Suprapubic skin (tissue), 4 donors: Measurements from ENCODE around the gene CLDN10.

Experiments
- EP300 ChIP-seq: sonication (generic); formaldehyde crosslinking; IDR thresholded peaks from one replicate; pipeline ENCODE4 v1.6.1; 2017; ENCODE audit warnings: antibody characterized with exemption
- POLR2A ChIP-seq, 2 donors: fragments of 450-650 bp; IDR thresholded peaks; one replicate each; pipeline ENCODE4 v1.6.1; 2017; ENCODE audit warnings: antibody characterized with exemption in 2 of 2, mild to moderate bottlenecking in 2 of 2, moderate library complexity in 2 of 2
- POLR2AphosphoS5 ChIP-seq, 3 donors: sonication (generic); formaldehyde crosslinking; IDR thresholded peaks; one replicate each; pipeline ENCODE4 v1.6.1; 2017; ENCODE audit warnings: antibody characterized with exemption in 3 of 3
- TF ChIP-seq, protein P1 (sequence below), 2 donors: fragments of 200-600 bp in 1 of 2; fragments of 450-650 bp in 1 of 2; sonication (generic) in 1 of 2; IDR thresholded peaks; one replicate each; pipeline ENCODE4 v1.5.1; 2016 to 2019; ENCODE audit warnings: antibody characterized with exemption in 2 of 2, mild to moderate bottlenecking in 1 of 2, moderate library complexity in 1 of 2

DNA sequence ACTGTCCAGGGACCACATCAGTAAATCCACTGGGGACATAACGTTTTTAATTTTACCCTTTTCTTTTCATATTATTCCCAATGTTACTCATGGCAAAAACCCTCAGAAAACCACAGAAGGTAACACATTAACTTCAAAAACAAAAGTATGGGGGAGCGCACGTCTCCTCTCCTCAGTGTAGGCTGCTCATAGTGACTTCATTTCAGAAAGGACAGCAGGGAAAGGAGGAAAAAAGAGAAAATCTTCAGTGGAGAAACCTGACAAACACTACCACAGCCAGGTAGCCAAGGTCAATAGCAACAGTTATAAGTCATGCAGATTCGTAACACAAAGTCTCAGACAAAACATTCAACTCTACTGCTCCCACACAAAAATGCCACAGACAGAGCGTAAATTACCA, 70.6 kb downstream of the CLDN10 start:
- TF ChIP-seq POLR2A (IDR thresholded peaks at IDR 0.05), result no peak
- TF ChIP-seq, protein P1, sequence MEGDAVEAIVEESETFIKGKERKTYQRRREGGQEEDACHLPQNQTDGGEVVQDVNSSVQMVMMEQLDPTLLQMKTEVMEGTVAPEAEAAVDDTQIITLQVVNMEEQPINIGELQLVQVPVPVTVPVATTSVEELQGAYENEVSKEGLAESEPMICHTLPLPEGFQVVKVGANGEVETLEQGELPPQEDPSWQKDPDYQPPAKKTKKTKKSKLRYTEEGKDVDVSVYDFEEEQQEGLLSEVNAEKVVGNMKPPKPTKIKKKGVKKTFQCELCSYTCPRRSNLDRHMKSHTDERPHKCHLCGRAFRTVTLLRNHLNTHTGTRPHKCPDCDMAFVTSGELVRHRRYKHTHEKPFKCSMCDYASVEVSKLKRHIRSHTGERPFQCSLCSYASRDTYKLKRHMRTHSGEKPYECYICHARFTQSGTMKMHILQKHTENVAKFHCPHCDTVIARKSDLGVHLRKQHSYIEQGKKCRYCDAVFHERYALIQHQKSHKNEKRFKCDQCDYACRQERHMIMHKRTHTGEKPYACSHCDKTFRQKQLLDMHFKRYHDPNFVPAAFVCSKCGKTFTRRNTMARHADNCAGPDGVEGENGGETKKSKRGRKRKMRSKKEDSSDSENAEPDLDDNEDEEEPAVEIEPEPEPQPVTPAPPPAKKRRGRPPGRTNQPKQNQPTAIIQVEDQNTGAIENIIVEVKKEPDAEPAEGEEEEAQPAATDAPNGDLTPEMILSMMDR (IDR thresholded peaks at IDR 0.05), result no peak
- no peak for TF ChIP-seq POLR2AphosphoS5 (IDR thresholded peaks at IDR 0.05)
- TF ChIP-seq EP300, result no peak
